Trophoblast cell (in vitro differentiated cells and primary cell): Measurements from ENCODE around the gene MYLK2.

Experiments used
- DNase-seq, 2 donors: peaks; one replicate each; pipeline ENCODE4 v3.0.0-alpha.2; 2016
- H2AFZ ChIP-seq: 2 replicates; pipeline ENCODE4 v1.6.1; 2013; ENCODE audit warnings: low read length, moderate library complexity, mild to moderate bottlenecking; ENCODE audit not compliant: insufficient read depth, poor library complexity
- H2AK5ac ChIP-seq: 2 replicates; pipeline ENCODE4 v1.6.1; 2013; ENCODE audit warnings: mild to moderate bottlenecking, low read length
- H2BK120ac ChIP-seq: 2 replicates; pipeline ENCODE4 v1.6.1; 2013; ENCODE audit warnings: low read length, mild to moderate bottlenecking, moderate library complexity; ENCODE audit not compliant: insufficient read depth, poor library complexity
- H2BK12ac ChIP-seq: 2 replicates; pipeline ENCODE4 v1.6.1; 2013; ENCODE audit warnings: mild to moderate bottlenecking, low read length, moderate library complexity
- H2BK5ac ChIP-seq: 2 replicates; pipeline ENCODE4 v1.6.1; 2013; ENCODE audit warnings: low read length, low read depth, moderate library complexity, mild to moderate bottlenecking; ENCODE audit not compliant: poor library complexity
- H3K14ac ChIP-seq: 2 replicates; pipeline ENCODE4 v1.6.1; 2013; ENCODE audit warnings: mild to moderate bottlenecking, low read length
- H3K18ac ChIP-seq: 2 replicates; pipeline ENCODE4 v1.6.1; 2013; ENCODE audit warnings: mild to moderate bottlenecking, low read length
- H3K23ac ChIP-seq: 2 replicates; pipeline ENCODE4 v1.6.1; 2013; ENCODE audit warnings: low read length
- H3K27ac ChIP-seq: 2 replicates; pipeline ENCODE4 v1.5.1; 2013; ENCODE audit warnings: low read depth, mild to moderate bottlenecking, inconsistent platforms, low read length, moderate library complexity
- H3K27me3 ChIP-seq: 2 replicates; pipeline ENCODE4 v1.6.1; 2013; ENCODE audit warnings: inconsistent platforms, mild to moderate bottlenecking, low read length, moderate library complexity; ENCODE audit not compliant: insufficient read depth
- H3K36me3 ChIP-seq, 2 experiments: 1 replicate in 1 of 2; 2 replicates in 1 of 2; pipeline ENCODE4 v1.6.1; 2013; ENCODE audit warnings: low read length in 2 of 2, mild to moderate bottlenecking in 2 of 2, moderate library complexity in 1 of 2; ENCODE audit not compliant: insufficient read depth in 2 of 2, control insufficient read depth in 1 of 2
- H3K4ac ChIP-seq: 2 replicates; pipeline ENCODE4 v1.6.1; 2013; ENCODE audit warnings: low read depth, mild to moderate bottlenecking, low read length, moderate library complexity
- H3K4me1 ChIP-seq, 2 experiments: 1 replicate in 1 of 2; 2 replicates in 1 of 2; pipeline ENCODE4 v1.6.1; 2013; ENCODE audit warnings: low read length in 2 of 2, mild to moderate bottlenecking in 2 of 2, moderate library complexity in 1 of 2; ENCODE audit not compliant: insufficient read depth in 2 of 2, control insufficient read depth in 1 of 2
- H3K4me2 ChIP-seq: 2 replicates; pipeline ENCODE4 v1.6.1; 2013; ENCODE audit warnings: inconsistent platforms, mild to moderate bottlenecking, low read length, moderate library complexity
- H3K4me3 ChIP-seq: 2 replicates; pipeline ENCODE4 v1.5.1; 2013; ENCODE audit warnings: mild to moderate bottlenecking, low read depth, low read length, inconsistent platforms
- H3K79me1 ChIP-seq: one replicate; pipeline ENCODE4 v1.6.1; 2013; ENCODE audit warnings: low read length
- H3K79me2 ChIP-seq: 2 replicates; pipeline ENCODE4 v1.6.1; 2013; ENCODE audit warnings: low read length, mild to moderate bottlenecking; ENCODE audit not compliant: control insufficient read depth, insufficient read depth, poor library complexity
- H3K9ac ChIP-seq: 2 replicates; pipeline ENCODE4 v1.6.1; 2013; ENCODE audit warnings: mild to moderate bottlenecking, low read length
- H3K9me3 ChIP-seq: 2 replicates; pipeline ENCODE4 v1.6.1; 2013; ENCODE audit warnings: low read depth, mild to moderate bottlenecking, control low read depth, inconsistent platforms, low read length; ENCODE audit not compliant: insufficient read depth
- H4K12ac ChIP-seq: 2 replicates; pipeline ENCODE4 v1.6.1; 2013; ENCODE audit warnings: low read depth, mild to moderate bottlenecking, low read length, moderate library complexity
- H4K8ac ChIP-seq: 2 replicates; pipeline ENCODE4 v1.6.1; 2013; ENCODE audit warnings: low read depth, mild to moderate bottlenecking, low read length, moderate library complexity
- H4K91ac ChIP-seq: one replicate; pipeline ENCODE4 v1.6.1; 2013; ENCODE audit warnings: low read depth, mild to moderate bottlenecking, low read length, moderate library complexity
- WGBS: extraction: QIAGEN DNeasy Blood & Tissue Kit; methylation state at CpG from one replicate; pipeline ENCODE4 v1.1.7; 2013; ENCODE audit warnings: missing lambda C conversion rate; ENCODE audit not compliant: insufficient read length, insufficient coverage; ENCODE audit errors: extremely low coverage; 5-methylcytosine and 5-hydroxymethylcytosine counted together

MYLK2 gene

GRCh38 chr20:31788578-31788977 lies 30.6 kb upstream of the MYLK2 start:
- WGBS, result no CpG with 5 or more reads among the region's 3 CpGs
- H2BK5ac ChIP-seq, result no peak overlapping the region

GRCh38 chr20:31790401-31790800 lies 28.8 kb upstream of the MYLK2 start:
- Histone ChIP-seq H4K12ac (no peak overlapping the region), H3K4me1 (peaks cover 0 to 5% of the 10 kb centered on the region in 2 experiments), H2AK5ac (no peak overlapping the region), H4K91ac (no peak overlapping the region), H3K9ac (no peak overlapping the region), H2AFZ (no peak overlapping the region), H3K4me2 (no peak overlapping the region), H3K36me3 (peaks cover 17 to 35% of the 10 kb centered on the region in 2 experiments), H3K27ac (no peak overlapping the region), H3K14ac (no peak overlapping the region), H4K8ac (no peak overlapping the region), H3K27me3 (no peaks in the 10 kb centered on the region), H3K79me1 (no peaks in the 10 kb centered on the region), H2BK12ac (no peak overlapping the region), H3K18ac (no peak overlapping the region), H3K4me3 (no peak overlapping the region), H2BK120ac (no peak overlapping the region), H3K79me2 (no peaks in the 10 kb centered on the region), H3K4ac (no peak overlapping the region), H3K9me3 (no peaks in the 10 kb centered on the region), H2BK5ac (no peak overlapping the region), H3K23ac (no peak overlapping the region)
- no CpG with 5 or more reads among the region's 3 CpGs for WGBS
- DNase-seq, result peak; percentile 33 to 82

More at GRCh38 chr20:31788578-31788977, 30.6 kb upstream of the MYLK2 start:
- Histone ChIP-seq H3K23ac (no peak overlapping the region), H3K4me1 (no peaks in the 10 kb centered on the region), H3K4me2 (no peak overlapping the region), H3K27ac (no peak overlapping the region), H2AFZ (no peak overlapping the region), H4K12ac (no peak overlapping the region), H3K79me1 (no peaks in the 10 kb centered on the region), H4K8ac (no peak overlapping the region), H2BK120ac (no peak overlapping the region), H3K9me3 (no peaks in the 10 kb centered on the region), H2BK12ac (no peak overlapping the region), H3K9ac (peak overlapping the region; percentile 33), H2AK5ac (no peak overlapping the region), H3K27me3 (no peaks in the 10 kb centered on the region), H3K18ac (no peak overlapping the region), H3K79me2 (no peaks in the 10 kb centered on the region), H3K36me3 (peaks cover 14 to 37% of the 10 kb centered on the region in 2 experiments), H4K91ac (no peak overlapping the region), H3K4me3 (no peak overlapping the region), H3K14ac (no peak overlapping the region), H3K4ac (no peak overlapping the region)
- no peak for DNase-seq

- no CpG with 5 or more reads among the region's 3 CpGs for WGBS
- Histone ChIP-seq H3K79me1 (no peaks in the 10 kb centered on the region), H2BK12ac (peak overlapping the region; percentile 45), H3K79me2 (no peaks in the 10 kb centered on the region), H3K36me3 (peaks cover 29 to 47% of the 10 kb centered on the region in 2 experiments), H3K27ac (no peak overlapping the region), H3K14ac (no peak overlapping the region), H3K4me2 (no peak overlapping the region), H2BK5ac (no peak overlapping the region), H3K4ac (no peak overlapping the region), H3K18ac (no peak overlapping the region), H2AK5ac (no peak overlapping the region), H3K9me3 (no peaks in the 10 kb centered on the region), H3K27me3 (no peaks in the 10 kb centered on the region), H4K8ac (no peak overlapping the region), H3K9ac (no peak overlapping the region), H3K4me3 (no peak overlapping the region), H2BK120ac (no peak overlapping the region), H2AFZ (no peak overlapping the region), H4K12ac (no peak overlapping the region), H4K91ac (no peak overlapping the region), H3K4me1 (peaks cover 0 to 5% of the 10 kb centered on the region in 2 experiments), H3K23ac (no peak overlapping the region)
- no peak for DNase-seq
These were observed 21.8 kb upstream of the MYLK2 start for GRCh38 chr20:31797364-31797763.

GRCh38 chr20:31801508-31801907 lies 17.6 kb upstream of the MYLK2 start:
- Histone ChIP-seq H3K4ac (no peak overlapping the region), H3K14ac (no peak overlapping the region), H3K23ac (no peak overlapping the region), H3K79me1 (no peaks in the 10 kb centered on the region), H3K9ac (no peak overlapping the region), H4K91ac (no peak overlapping the region), H3K4me3 (no peak overlapping the region), H2BK12ac (no peak overlapping the region), H3K4me2 (no peak overlapping the region), H2AFZ (no peak overlapping the region), H3K27ac (no peak overlapping the region), H3K36me3 (peaks cover 31 to 54% of the 10 kb centered on the region in 2 experiments), H2BK5ac (no peak overlapping the region), H4K12ac (no peak overlapping the region), H3K79me2 (no peaks in the 10 kb centered on the region), H3K27me3 (no peaks in the 10 kb centered on the region), H2AK5ac (no peak overlapping the region), H3K9me3 (no peaks in the 10 kb centered on the region), H2BK120ac (no peak overlapping the region), H4K8ac (no peak overlapping the region), H3K4me1 (no peaks in the 10 kb centered on the region), H3K18ac (no peak overlapping the region)
- DNase-seq, result no peak
- no CpG with 5 or more reads among the region's 7 CpGs for WGBS
